GM13976 (cell line): ENCODE results near the gene USH2A.

Source experiments
- DNase-seq: peaks from one replicate; pipeline ENCODE4 v3.0.0; 2012; ENCODE audit warnings: low spot score
- CTCF ChIP-seq: IDR thresholded peaks from 2 replicates; pipeline ENCODE4 v1.5.1; 2012; ENCODE audit warnings: borderline replicate concordance, mild to moderate bottlenecking; ENCODE audit not compliant: insufficient read depth; ENCODE audit errors: extremely low read depth, missing control alignments, control extremely low read depth
- in situ Hi-C: fragments of 300-500 bp; cut with MboI; formaldehyde crosslinking; loops from one replicate; pipeline ENCODE4 v1.12.0; 2022; ENCODE audit warnings: low sequenced_read_pairs, mixed read lengths, inconsistent platforms; ENCODE audit not compliant: unreplicated experiment

USH2A gene

GRCh38 chr1:216201946-216202345 lies 221.3 kb downstream of the USH2A start:
- DNase-seq: no peak
- no peak for TF ChIP-seq CTCF
- in situ Hi-C loops: no loop called here

- DNase-seq: no peak
- in situ Hi-C loops: no loop called here
- no peak for TF ChIP-seq CTCF
Observed at GRCh38 chr1:216200941-216201340, 222.3 kb downstream of the USH2A start.

GRCh38 chr1:216194721-216195120 lies 228.5 kb downstream of the USH2A start:
- no peak for TF ChIP-seq CTCF
- in situ Hi-C loops: no loop called here
- no peak for DNase-seq

- DNase-seq: no peak
- in situ Hi-C loops: no loop called here
- no peak for TF ChIP-seq CTCF
Observed at GRCh38 chr1:216193839-216194443, 229.3 kb downstream of the USH2A start.

- in situ Hi-C loops: no loop called here
- TF ChIP-seq CTCF: no peak
- no peak for DNase-seq
Observed at GRCh38 chr1:216190438-216190837, 232.8 kb downstream of the USH2A start.

- DNase-seq: no peak
- in situ Hi-C loops: no loop called here
Observed at GRCh38 chr1:216186816-216187215, 236.4 kb downstream of the USH2A start.

More at GRCh38 chr1:216186816-216187215, 236.4 kb downstream of the USH2A start:
- TF ChIP-seq CTCF: no peak
